Calu3 (cell line): Measurements from ENCODE around the gene SLC38A3. TPM values are rescaled to one million over a fixed set of nuclear protein-coding genes. Genes with fewer than 3 reads are reported as not detected.
A peak's percentile ranks its signal among the peaks of the same experiment; 100 is the strongest.

Source experiments
- BruUV-seq: library from RNA; stranded (reverse); fragments of 400-500 nt; replicated peaks from 2 replicates; lab custom pipeline; 2021; lab: Mats Ljungman, UMichigan
- CTCF ChIA-PET: fragments of 300-600 bp; sonication (Branson Sonifier 250); formaldehyde crosslinking; loops from one replicate; lab custom pipeline; 2022; ENCODE audit warnings: antibody characterized with exemption; lab: Charles Lee
- DNase-seq: peaks from one replicate; pipeline ENCODE4 v3.0.0; 2022
- H3K27ac Mint-ChIP-seq: one replicate; pipeline ENCODE4 v1.8.0; 2022; ENCODE audit warnings: mixed read lengths; ENCODE audit not compliant: unreplicated experiment
- H3K27me3 Mint-ChIP-seq: one replicate; pipeline ENCODE4 v1.8.0; 2022; ENCODE audit warnings: mixed read lengths; ENCODE audit not compliant: unreplicated experiment
- H3K36me3 Mint-ChIP-seq: one replicate; pipeline ENCODE4 v1.8.0; 2022; ENCODE audit warnings: mild to moderate bottlenecking, moderate library complexity, mixed read lengths; ENCODE audit not compliant: insufficient read depth, unreplicated experiment
- H3K4me1 Mint-ChIP-seq: one replicate; pipeline ENCODE4 v1.8.0; 2022; ENCODE audit warnings: mild to moderate bottlenecking, low read depth, mixed read lengths; ENCODE audit not compliant: unreplicated experiment
- H3K4me3 Mint-ChIP-seq: one replicate; pipeline ENCODE4 v1.8.0; 2022; ENCODE audit warnings: mild to moderate bottlenecking, low read depth, moderate library complexity, mixed read lengths; ENCODE audit not compliant: unreplicated experiment
- H3K9me3 Mint-ChIP-seq: one replicate; pipeline ENCODE4 v1.8.0; 2022; ENCODE audit warnings: low read depth, mixed read lengths; ENCODE audit not compliant: unreplicated experiment
- intact Hi-C: fragments of 100-400 bp; cut with micrococcal nuclease; formaldehyde crosslinking; loops from one replicate; pipeline ENCODE4 v1.10.0; 2022; ENCODE audit not compliant: unreplicated experiment
- total RNA-seq: library from RNA; stranded (reverse); gene quantifications from 2 replicates; pipeline ENCODE4 v1.2.3, GENCODE V29; 2022
- TF ChIP-seq, protein P1 (sequence below): fragments of 200-600 bp; IDR thresholded peaks from one replicate; pipeline ENCODE4 v1.8.0; 2022; ENCODE audit warnings: antibody characterized with exemption; ENCODE audit not compliant: unreplicated experiment

Gene SLC38A3
- total RNA-seq, 1 experiment from 2014 or later = not detected

DNA sequence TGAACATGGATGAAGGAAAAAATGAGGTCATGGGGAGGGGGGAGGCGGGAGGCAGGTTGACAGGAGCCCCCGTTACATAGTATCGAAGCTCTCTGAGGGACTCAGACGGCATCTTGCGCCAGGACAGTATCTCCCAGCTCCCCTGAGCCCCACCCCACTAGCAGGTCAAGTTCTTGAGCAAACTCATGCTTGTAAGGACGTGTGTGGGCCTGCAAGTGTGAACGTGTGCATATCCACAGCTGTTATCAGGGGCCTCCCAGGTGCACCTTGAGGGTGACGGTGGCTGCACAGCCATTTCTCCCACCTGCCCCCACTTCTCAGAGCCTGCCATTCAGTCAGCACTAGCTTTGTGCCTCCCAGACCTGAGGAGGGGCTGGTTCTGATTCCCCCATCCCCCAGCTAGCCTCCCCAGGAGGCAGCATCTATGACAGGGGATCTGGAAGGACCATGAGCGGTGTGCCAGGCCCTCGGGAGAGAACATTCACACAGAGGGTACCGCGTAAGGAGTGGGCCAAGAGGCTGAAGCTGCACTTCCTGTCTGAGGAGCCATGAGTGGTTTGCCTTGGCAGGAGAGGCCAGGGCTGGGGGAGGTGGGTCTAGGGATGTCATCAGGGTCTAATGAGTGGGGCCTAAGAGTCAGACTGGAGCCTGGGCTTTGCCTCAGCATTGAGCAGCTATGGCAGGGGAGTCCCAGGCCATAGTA, 47.1 kb upstream of the SLC38A3 start:
- H3K27ac Mint-ChIP-seq = no peak overlapping the region
- intact Hi-C loops = no loop called here
- H3K9me3 Mint-ChIP-seq = no peaks in the 10 kb centered on the region
- TF ChIP-seq, protein P1, sequence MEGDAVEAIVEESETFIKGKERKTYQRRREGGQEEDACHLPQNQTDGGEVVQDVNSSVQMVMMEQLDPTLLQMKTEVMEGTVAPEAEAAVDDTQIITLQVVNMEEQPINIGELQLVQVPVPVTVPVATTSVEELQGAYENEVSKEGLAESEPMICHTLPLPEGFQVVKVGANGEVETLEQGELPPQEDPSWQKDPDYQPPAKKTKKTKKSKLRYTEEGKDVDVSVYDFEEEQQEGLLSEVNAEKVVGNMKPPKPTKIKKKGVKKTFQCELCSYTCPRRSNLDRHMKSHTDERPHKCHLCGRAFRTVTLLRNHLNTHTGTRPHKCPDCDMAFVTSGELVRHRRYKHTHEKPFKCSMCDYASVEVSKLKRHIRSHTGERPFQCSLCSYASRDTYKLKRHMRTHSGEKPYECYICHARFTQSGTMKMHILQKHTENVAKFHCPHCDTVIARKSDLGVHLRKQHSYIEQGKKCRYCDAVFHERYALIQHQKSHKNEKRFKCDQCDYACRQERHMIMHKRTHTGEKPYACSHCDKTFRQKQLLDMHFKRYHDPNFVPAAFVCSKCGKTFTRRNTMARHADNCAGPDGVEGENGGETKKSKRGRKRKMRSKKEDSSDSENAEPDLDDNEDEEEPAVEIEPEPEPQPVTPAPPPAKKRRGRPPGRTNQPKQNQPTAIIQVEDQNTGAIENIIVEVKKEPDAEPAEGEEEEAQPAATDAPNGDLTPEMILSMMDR = no peak
- DNase-seq = no peak
- peaks cover 22% of the 10 kb centered on the region for H3K4me1 Mint-ChIP-seq
- CTCF ChIA-PET = no interaction called here
- no TSS peak for BruUV-seq
- H3K36me3 Mint-ChIP-seq = peaks cover 13% of the 10 kb centered on the region
- no peak overlapping the region for H3K4me3 Mint-ChIP-seq
- H3K27me3 Mint-ChIP-seq = peaks cover 27% of the 10 kb centered on the region

DNA sequence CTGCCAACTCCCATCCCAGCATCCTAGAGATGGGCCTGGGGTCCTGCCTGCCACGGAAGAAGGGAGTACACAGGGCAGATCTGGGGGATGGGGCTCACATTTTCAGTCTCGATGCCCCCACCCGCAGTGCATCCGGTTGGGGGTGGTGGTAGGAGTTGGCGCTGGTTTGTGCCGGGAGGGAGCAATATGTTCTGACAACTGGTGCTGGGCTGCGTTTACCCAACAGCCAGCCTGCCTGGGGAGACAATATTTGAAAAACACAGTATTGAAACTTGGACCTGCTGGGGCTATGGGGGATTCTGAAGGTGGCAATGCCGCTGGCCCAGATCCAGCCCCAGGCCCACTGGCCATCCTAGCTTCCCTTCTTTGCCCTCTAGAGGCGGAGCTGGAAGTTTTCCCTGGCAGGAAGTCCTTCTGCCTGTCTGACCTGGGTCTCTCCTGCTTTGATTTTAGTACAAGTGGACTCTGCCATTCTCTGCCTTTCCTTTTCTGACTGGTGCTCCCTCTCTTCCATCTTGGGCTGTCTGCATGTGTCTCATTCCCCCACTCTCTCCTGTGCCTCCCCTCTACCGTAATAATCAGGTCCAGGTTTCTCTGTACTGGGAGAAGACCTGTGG, 46.4 kb upstream of the SLC38A3 start:
- BruUV-seq = no TSS peak
- no peak overlapping the region for H3K4me3 Mint-ChIP-seq
- intact Hi-C loops = no loop called here
- peaks cover 22% of the 10 kb centered on the region for H3K4me1 Mint-ChIP-seq
- H3K9me3 Mint-ChIP-seq = no peaks in the 10 kb centered on the region
- CTCF ChIA-PET = no interaction called here
- H3K36me3 Mint-ChIP-seq = peaks cover 13% of the 10 kb centered on the region
- no peak for DNase-seq
- peaks cover 20% of the 10 kb centered on the region for H3K27me3 Mint-ChIP-seq
- H3K27ac Mint-ChIP-seq = peak overlapping the region; percentile 43
- TF ChIP-seq, protein P1 = no peak

DNA sequence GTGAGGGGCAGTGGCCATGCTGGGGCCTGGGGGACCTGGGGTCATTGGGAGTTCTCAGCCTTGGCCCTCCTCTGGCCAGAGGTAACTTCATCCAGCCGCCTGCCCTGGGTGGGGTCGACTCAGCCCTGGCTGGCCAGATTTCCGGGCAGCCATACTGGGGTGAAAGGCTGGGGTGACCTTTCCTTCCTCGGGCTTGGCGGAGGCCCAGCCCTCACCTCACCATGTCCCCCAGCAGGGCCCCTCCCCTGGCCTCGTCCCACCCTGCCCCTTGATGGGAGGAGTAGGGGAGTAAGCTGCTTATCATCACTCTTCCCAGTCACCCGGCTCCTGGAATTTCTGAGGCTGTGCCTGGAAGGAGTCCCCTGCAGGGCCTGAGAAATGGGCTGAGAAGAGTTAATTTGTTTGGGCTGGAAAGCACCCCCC, 44.5 kb upstream of the SLC38A3 start:
- DNase-seq = no peak
- peaks cover 9% of the 10 kb centered on the region for H3K27me3 Mint-ChIP-seq
- no peak overlapping the region for H3K27ac Mint-ChIP-seq
- intact Hi-C loops = no loop called here
- H3K4me1 Mint-ChIP-seq = peaks cover 15% of the 10 kb centered on the region
- H3K4me3 Mint-ChIP-seq = no peak overlapping the region
- no TSS peak for BruUV-seq
- CTCF ChIA-PET = no interaction called here
- peaks cover 5% of the 10 kb centered on the region for H3K36me3 Mint-ChIP-seq
- TF ChIP-seq, protein P1 = no peak
- H3K9me3 Mint-ChIP-seq = no peaks in the 10 kb centered on the region

DNA sequence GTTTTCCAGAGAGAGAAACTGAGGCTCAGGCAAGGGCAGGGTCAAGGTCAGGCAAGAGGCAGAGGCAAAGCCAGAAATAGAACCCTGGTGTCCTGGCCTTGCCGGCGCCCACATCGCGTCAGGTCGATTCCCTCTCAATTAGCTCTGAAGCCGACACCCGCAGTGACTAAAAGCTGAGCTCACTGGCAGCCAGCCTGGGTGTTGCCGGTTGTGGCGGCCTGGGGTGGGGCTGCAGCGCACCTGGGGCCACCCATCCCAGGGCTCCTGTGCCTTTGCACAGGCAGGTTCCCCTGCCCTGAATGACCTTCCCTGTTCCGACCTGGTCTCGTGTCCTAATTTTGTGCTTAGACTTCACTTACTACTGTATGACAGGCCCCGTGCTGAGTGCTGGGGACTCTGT, 43.8 kb upstream of the SLC38A3 start:
- no peaks in the 10 kb centered on the region for H3K9me3 Mint-ChIP-seq
- no TSS peak for BruUV-seq
- TF ChIP-seq, protein P1 = no peak
- no peak overlapping the region for H3K4me3 Mint-ChIP-seq
- DNase-seq = no peak
- no peak overlapping the region for H3K27ac Mint-ChIP-seq
- H3K27me3 Mint-ChIP-seq = peaks cover 2% of the 10 kb centered on the region
- H3K4me1 Mint-ChIP-seq = peaks cover 8% of the 10 kb centered on the region
- intact Hi-C loops = no loop called here
- H3K36me3 Mint-ChIP-seq = no peaks in the 10 kb centered on the region
- CTCF ChIA-PET = no interaction called here
